Suppressor macrophage (primary cell): ENCODE data around the gene OR5M10.
"Not testable (repeated sequence)": the region's sequence is repeated elsewhere in the genome, so short reads cannot be mapped to it uniquely, and the experiment has no call there.

Experiments used
- DNase-seq, 4 experiments: peaks; one replicate each; pipeline ENCODE4 v3.0.0-alpha.2; 2020 to 2022
- total RNA-seq, 17 experiments: gene quantifications; one replicate each; lab custom pipeline; 2026; ENCODE audit warnings: mixed read lengths in 6 of 17, inconsistent platforms in 3 of 17; lab: John Stamatoyannopoulos, UW

The OR5M10 gene
- total RNA-seq = 0 to 0.11 (median 0) reads per million in 17 experiments

GRCh38 chr11:56577621-56578020 lies at the start of gene OR5M10:
TSS of gene OR5M10 (minus strand) at chr11:56577721. CDS start at chr11:56577721, 0 bp downstream.
- DNase-seq = no peak

- DNase-seq = no peak
Observed at GRCh38 chr11:56625946-56626345, 48.4 kb upstream of the OR5M10 start.

GRCh38 chr11:56624661-56625110 lies 47.2 kb upstream of the OR5M10 start:
- peak; percentile 5 to 45 (median 11) for DNase-seq

- no peak for DNase-seq
Observed at GRCh38 chr11:56611174-56611573, 33.7 kb upstream of the OR5M10 start.

GRCh38 chr11:56592088-56592717 lies 14.7 kb upstream of the OR5M10 start:
- not testable (repeated sequence) for DNase-seq

GRCh38 chr11:56558574-56558973 lies 18.9 kb downstream of the OR5M10 start:
- no peak for DNase-seq

- not testable (repeated sequence) for DNase-seq
Observed at GRCh38 chr11:56554691-56555090, 22.8 kb downstream of the OR5M10 start.

GRCh38 chr11:56545531-56545930 lies 32.0 kb downstream of the OR5M10 start:
- DNase-seq = no peak

GRCh38 chr11:56543739-56544138 lies 33.8 kb downstream of the OR5M10 start:
- no peak for DNase-seq

- DNase-seq = no peak
Observed at GRCh38 chr11:56543157-56543556, 34.4 kb downstream of the OR5M10 start, which contains the start of gene OR5M11. TSS of gene OR5M11 (minus strand) at chr11:56543257. CDS start at chr11:56543257, 0 bp downstream.

- no peak for DNase-seq
Observed at GRCh38 chr11:56533054-56533740, 44.3 kb downstream of the OR5M10 start.

- no peak for DNase-seq
Observed at GRCh38 chr11:56531856-56532255, 45.7 kb downstream of the OR5M10 start.
